Activated CD4-positive, alpha-beta T cell treated with anti-CD3 and anti-CD28 coated beads, Interleukin-2, Interleukin-4, amounts not matched to agents 100 ng/mL and 50 ng/mL, durations not matched to agents 16 hours and 8 hours (primary cell): ENCODE results near the gene CTSG.
"Not testable (repeated sequence)": the region's sequence is repeated elsewhere in the genome, so short reads cannot be mapped to it uniquely, and the experiment has no call there.

Experiments
- DNase-seq: peaks from one replicate; pipeline ENCODE4 v3.0.0-alpha.2; 2020; ENCODE audit warnings: low spot score

The CTSG gene

DNA sequence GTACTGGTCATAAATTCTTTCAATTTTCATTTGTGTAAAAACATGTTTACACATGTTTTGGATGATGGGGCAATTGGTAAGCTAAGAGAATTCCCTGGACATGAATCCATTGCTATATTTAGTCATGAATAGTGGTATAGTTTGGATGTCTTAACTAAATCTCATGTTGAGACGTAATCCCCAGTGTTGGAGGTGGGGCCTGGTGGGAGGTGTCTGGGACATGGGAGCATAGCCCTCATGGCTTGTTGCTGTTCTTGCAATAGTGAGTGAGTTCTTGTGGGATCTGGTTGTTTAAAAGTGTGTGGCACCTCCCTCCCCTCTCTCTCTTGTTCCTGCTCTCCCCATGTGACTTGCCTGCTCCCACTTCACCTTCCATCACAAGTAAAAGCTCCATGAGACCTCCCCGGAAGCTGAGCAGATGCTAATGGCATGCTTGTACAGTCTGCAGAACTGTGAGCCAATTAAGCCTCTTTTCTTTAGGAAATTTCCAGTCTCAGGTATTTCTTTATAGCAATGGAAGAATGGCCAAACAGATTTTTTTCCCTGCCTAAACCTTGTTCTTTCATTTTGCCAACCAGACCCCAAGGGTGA, 33.6 kb downstream of the CTSG start:
- no peak for DNase-seq

DNA sequence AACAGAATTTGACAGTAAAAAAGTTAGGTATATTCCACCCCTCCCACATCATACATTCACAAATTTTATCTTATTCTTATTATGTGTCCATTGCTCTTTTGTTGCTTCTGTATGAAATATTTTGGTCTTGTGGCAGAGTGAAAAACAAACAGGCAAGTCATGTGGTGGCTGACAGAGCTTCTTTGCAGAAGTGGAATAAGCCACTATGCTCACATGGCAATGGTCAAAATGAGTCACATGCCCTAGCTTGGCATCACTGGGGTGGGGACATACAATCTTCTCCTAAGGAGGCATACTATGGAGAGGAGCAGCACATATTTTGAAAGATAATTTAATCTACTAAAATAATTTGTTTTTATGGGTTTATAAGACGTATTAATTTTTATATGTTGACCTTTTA, 40.3 kb downstream of the CTSG start:
- peak; percentile 18 for DNase-seq

DNA sequence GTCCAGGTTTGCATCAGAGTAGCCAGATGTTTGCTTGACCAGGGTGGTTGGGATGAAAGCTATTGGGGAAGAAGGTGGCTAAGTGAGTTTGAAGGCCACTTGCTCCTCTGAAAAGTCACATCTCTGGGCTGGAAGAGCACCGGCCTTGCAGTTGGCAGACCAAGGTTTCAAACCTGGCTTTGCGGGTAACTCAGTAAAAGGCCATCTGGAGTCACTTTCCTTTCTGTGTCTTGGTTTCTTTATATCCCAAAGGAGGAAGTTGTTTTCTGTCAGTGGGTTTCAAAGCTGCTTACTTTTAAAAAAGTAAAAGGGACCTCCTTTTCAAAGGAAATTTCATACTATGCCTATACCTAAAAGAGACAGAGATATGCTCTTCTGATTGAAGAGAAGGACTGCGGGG, 41.8 kb downstream of the CTSG start:
- DNase-seq = no peak

DNA sequence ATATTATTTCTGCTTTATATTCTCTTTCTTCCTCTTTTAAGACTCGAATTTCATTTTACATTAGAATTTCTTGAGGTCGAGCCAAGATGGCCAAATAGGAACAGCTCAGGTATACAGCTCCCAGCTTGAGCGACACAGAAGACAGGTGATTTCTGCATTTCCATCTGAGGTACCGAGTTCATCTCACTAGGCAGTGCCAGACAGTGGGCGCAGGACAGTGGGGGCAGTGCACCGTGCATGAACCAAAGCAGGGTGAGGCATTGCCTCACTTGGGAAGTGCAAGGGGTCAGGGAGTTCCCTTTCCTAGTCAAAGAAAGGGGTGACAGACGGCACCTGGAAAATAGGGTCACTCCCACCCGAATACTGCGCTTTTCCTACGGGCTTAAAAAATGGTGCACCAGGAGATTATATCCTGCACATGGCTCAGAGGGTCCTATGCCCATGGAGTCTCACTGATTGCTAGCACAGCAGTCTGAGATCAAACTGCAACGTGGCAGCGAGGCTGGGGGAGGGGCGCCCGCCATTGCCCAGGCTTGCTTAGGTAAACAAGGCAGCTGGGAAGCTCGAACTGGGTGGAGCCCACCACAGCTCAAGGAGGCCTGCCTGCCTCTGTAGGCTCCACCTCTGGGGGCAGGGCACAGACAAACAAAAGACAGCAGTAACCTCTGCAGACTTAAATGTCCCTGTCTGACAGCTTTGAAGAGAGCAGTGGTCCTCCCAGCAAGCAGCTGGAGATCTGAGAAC, 50.0 kb downstream of the CTSG start:
- DNase-seq = not testable (repeated sequence)
